SK-N-SH treated with all-trans-retinoic acid at 6 μM for 48 hours (cell line): ENCODE results near the gene PRIMA1.

Experiments
- ARNTL ChIP-seq: fragments of 450-650 bp; formaldehyde crosslinking; IDR thresholded peaks from 2 replicates; pipeline ENCODE4 v1.5.0; 2020; ENCODE audit warnings: low read depth, mild to moderate bottlenecking, moderate library complexity, borderline replicate concordance
- CREB5 ChIP-seq: fragments of 250-450 bp; sonication (Bioruptor Pico); IDR thresholded peaks from 2 replicates; pipeline ENCODE4 v1.5.1; 2020; ENCODE audit warnings: low read depth, mild to moderate bottlenecking, moderate library complexity
- CSDC2 ChIP-seq: fragments of 250-450 bp; sonication (Bioruptor Pico); IDR thresholded peaks from 2 replicates; pipeline ENCODE4 v1.5.0; 2020; ENCODE audit warnings: mild to moderate bottlenecking, moderate library complexity
- ISL1 ChIP-seq: fragments of 250-450 bp; sonication (Bioruptor Pico); IDR thresholded peaks from 2 replicates; pipeline ENCODE4 v2.1.2; 2022; ENCODE audit warnings: mild to moderate bottlenecking, moderate library complexity
- PATZ1 ChIP-seq: fragments of 250-450 bp; sonication (Bioruptor Pico); IDR thresholded peaks from 2 replicates; pipeline ENCODE4 v1.8.0; 2020; ENCODE audit warnings: mild to moderate bottlenecking, moderate library complexity, borderline replicate concordance
- RARB ChIP-seq: fragments of 250-450 bp; sonication (Bioruptor Pico); IDR thresholded peaks from 2 replicates; pipeline ENCODE4 v1.8.0; 2021; ENCODE audit warnings: mild to moderate bottlenecking, moderate library complexity
- TCF4 ChIP-seq: fragments of 250-450 bp; sonication (Bioruptor Pico); IDR thresholded peaks from 2 replicates; pipeline ENCODE4 v1.8.0; 2021; ENCODE audit warnings: mild to moderate bottlenecking, moderate library complexity, borderline replicate concordance
- TOX ChIP-seq: fragments of 250-450 bp; sonication (Bioruptor Pico); IDR thresholded peaks from 2 replicates; pipeline ENCODE4 v1.8.0; 2021; ENCODE audit warnings: mild to moderate bottlenecking, moderate library complexity, borderline replicate concordance
- ZC3H10 ChIP-seq: fragments of 250-450 bp; sonication (Bioruptor Pico); IDR thresholded peaks from 2 replicates; pipeline ENCODE4 v1.5.1; 2021; ENCODE audit warnings: mild to moderate bottlenecking, moderate library complexity
- ZNF70 ChIP-seq: fragments of 450-650 bp; formaldehyde crosslinking; IDR thresholded peaks from 2 replicates; pipeline ENCODE4 v1.5.0; 2020; ENCODE audit warnings: mild to moderate bottlenecking, moderate library complexity
- ZNF8 ChIP-seq: fragments of 450-650 bp; formaldehyde crosslinking; IDR thresholded peaks from 2 replicates; pipeline ENCODE4 v1.5.0; 2020; ENCODE audit warnings: mild to moderate bottlenecking, moderate library complexity

GRCh38 chr14:93720076-93720815 lies 68.0 kb downstream of the PRIMA1 start:
- TF ChIP-seq ZC3H10 (CRISPR knock-in tag) (no peak), ZNF8 (CRISPR knock-in tag) (no peak), TCF4 (CRISPR knock-in tag) (no peak), PATZ1 (CRISPR knock-in tag) (no peak), CREB5 (no peak), CSDC2 (no peak), ISL1 (CRISPR knock-in tag) (no peak), TOX (CRISPR knock-in tag) (no peak), RARB (CRISPR knock-in tag) (no peak), ARNTL (no peak), ZNF70 (CRISPR knock-in tag) (no peak)
